22Rv1 (cell line): ENCODE data around the gene PIGR.

Experiments
- CTCF ChIP-seq: fragments of 450-650 bp; IDR thresholded peaks from 2 replicates; pipeline ENCODE4 v1.5.1; 2017; ENCODE audit warnings: mild to moderate bottlenecking
- ZFX ChIP-seq: fragments of 450-650 bp; IDR thresholded peaks from 2 replicates; pipeline ENCODE4 v1.6.1; 2017; ENCODE audit warnings: antibody characterized with exemption, borderline replicate concordance

DNA sequence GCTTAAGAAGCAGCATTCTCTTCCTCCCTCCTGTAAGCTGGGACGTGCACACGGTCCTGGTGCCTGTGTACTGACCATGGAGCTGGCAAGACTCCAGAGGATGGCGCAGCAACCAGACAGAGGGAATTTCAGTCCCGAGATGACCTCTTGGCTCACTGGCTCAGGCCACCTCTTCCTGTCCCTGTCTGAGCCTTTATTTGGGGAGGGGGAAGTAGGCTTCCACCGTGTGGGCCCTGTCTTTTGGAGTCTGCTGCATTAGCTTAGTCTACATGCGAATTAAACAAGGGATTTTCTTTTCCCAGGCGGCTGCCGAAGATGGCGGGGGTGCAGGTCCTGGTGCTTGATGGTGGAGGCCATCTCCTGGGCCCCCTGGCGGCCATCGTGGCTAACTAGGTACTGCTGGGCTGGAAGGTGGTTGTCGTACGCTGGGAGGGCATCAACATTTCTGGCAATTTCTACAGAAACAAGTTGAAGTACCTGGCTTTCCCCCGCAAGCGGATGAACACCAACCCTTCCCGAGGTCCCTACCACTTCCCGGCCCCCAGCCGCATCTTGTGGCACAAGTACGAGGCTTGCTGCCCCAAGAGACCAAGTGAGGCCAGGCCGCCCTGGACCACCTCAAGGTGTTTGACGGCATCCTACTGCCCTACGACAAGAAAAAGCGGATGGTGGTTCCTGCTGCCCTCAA, 38.8 kb downstream of the PIGR start:
- TF ChIP-seq CTCF (peak; percentile 77), ZFX (no peak)
